ENCODE measurements around the gene SPEM1. TPM values are rescaled to one million over a fixed set of nuclear protein-coding genes. Genes with fewer than 3 reads are reported as not detected.

SPEM1 gene
- total and polyA plus RNA-seq, 2 of the 13 experiments (the other 11 are each of a cell fraction or from before 2014, with no cell fraction given) = not detected

DNA sequence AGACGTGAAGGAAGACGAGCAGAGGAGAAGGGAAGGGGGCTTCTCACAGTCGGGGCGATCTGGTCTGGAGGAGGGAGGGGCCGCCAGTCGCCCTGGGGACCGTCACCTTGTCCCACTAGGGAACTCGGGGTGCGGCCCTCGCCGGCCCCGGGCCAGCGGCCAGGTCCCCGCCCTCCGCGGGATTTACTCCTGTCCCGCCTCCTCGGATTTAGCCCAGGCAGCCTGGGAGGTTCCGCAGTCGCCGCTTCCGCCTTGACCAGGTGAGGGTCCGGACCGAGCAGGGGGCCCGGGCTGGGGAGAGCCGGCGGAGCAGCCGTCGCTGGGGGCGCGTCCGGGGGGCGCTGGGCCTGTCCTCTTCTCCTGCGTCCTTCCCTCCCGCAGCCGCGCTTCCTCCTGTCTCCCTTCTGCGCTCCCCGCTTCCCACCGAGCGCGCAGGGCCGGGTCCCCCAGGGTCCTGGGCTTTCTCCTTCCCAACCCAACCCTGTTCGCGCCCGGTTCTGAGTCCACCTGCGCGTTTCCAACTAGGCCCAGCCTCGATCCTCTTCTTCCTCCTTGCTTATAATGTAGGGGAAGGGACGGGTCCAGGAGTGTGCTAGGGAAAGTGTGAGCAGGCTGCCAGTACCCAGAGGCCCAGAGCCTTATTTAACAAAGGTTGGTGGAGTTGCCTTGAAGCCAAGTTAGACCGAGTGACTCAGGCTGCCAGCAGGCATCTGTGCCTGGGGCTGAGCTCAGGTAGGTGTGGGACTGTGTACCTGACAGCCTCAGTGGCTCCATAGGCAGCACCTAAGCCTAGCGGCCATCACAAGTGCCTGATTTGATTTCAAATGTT lies 39.1 kb upstream of the SPEM1 start, which contains the start of gene TNK1 (continued):
- TF ChIP-seq, protein P1, sequence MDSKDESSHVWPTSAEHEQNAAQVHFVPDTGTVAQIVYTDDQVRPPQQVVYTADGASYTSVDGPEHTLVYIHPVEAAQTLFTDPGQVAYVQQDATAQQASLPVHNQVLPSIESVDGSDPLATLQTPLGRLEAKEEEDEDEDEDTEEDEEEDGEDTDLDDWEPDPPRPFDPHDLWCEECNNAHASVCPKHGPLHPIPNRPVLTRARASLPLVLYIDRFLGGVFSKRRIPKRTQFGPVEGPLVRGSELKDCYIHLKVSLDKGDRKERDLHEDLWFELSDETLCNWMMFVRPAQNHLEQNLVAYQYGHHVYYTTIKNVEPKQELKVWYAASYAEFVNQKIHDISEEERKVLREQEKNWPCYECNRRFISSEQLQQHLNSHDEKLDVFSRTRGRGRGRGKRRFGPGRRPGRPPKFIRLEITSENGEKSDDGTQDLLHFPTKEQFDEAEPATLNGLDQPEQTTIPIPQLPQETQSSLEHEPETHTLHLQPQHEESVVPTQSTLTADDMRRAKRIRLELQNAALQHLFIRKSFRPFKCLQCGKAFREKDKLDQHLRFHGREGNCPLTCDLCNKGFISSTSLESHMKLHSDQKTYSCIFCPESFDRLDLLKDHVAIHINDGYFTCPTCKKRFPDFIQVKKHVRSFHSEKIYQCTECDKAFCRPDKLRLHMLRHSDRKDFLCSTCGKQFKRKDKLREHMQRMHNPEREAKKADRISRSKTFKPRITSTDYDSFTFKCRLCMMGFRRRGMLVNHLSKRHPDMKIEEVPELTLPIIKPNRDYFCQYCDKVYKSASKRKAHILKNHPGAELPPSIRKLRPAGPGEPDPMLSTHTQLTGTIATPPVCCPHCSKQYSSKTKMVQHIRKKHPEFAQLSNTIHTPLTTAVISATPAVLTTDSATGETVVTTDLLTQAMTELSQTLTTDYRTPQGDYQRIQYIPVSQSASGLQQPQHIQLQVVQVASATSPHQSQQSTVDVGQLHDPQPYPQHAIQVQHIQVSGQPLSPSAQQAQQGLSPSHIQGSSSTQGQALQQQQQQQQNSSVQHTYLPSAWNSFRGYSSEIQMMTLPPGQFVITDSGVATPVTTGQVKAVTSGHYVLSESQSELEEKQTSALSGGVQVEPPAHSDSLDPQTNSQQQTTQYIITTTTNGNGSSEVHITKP (CRISPR knock-in tag; IDR thresholded peaks at IDR 0.05; ENCODE audit: low read depth) = 0 out of 2 replicates have a peak, but pooled peaks have one; percentile 3
- TF ChIP-seq, protein P2, sequence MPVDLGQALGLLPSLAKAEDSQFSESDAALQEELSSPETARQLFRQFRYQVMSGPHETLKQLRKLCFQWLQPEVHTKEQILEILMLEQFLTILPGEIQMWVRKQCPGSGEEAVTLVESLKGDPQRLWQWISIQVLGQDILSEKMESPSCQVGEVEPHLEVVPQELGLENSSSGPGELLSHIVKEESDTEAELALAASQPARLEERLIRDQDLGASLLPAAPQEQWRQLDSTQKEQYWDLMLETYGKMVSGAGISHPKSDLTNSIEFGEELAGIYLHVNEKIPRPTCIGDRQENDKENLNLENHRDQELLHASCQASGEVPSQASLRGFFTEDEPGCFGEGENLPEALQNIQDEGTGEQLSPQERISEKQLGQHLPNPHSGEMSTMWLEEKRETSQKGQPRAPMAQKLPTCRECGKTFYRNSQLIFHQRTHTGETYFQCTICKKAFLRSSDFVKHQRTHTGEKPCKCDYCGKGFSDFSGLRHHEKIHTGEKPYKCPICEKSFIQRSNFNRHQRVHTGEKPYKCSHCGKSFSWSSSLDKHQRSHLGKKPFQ (CRISPR knock-in tag; IDR thresholded peaks at IDR 0.05; ENCODE audit: insufficient replicate concordance) = no peak
- TF ChIP-seq ZNF607 (CRISPR knock-in tag; IDR thresholded peaks at IDR 0.05; ENCODE audit: borderline replicate concordance) = no peak
- TF ChIP-seq ZBTB20 (CRISPR knock-in tag; IDR thresholded peaks at IDR 0.05; ENCODE audit: borderline replicate concordance, low read depth) = no peak
- no peak for TF ChIP-seq RBM39 (IDR thresholded peaks at IDR 0.05; ENCODE audit: low read depth, low read length, poor library complexity, severe bottlenecking)
- TF ChIP-seq ZNF616 (CRISPR knock-in tag; IDR thresholded peaks at IDR 0.05; ENCODE audit: low read depth) = no peak
- TF ChIP-seq, protein P3, sequence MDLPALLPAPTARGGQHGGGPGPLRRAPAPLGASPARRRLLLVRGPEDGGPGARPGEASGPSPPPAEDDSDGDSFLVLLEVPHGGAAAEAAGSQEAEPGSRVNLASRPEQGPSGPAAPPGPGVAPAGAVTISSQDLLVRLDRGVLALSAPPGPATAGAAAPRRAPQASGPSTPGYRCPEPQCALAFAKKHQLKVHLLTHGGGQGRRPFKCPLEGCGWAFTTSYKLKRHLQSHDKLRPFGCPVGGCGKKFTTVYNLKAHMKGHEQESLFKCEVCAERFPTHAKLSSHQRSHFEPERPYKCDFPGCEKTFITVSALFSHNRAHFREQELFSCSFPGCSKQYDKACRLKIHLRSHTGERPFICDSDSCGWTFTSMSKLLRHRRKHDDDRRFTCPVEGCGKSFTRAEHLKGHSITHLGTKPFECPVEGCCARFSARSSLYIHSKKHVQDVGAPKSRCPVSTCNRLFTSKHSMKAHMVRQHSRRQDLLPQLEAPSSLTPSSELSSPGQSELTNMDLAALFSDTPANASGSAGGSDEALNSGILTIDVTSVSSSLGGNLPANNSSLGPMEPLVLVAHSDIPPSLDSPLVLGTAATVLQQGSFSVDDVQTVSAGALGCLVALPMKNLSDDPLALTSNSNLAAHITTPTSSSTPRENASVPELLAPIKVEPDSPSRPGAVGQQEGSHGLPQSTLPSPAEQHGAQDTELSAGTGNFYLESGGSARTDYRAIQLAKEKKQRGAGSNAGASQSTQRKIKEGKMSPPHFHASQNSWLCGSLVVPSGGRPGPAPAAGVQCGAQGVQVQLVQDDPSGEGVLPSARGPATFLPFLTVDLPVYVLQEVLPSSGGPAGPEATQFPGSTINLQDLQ (CRISPR knock-in tag; IDR thresholded peaks at IDR 0.05) = peak; percentile 27; the same call in 1 of the 2 replicates
- TF ChIP-seq ZNF883 (CRISPR knock-in tag; IDR thresholded peaks at IDR 0.05; ENCODE audit: not compliant biosample characterization) = no peak
- TF ChIP-seq NPAS2 (CRISPR knock-in tag; IDR thresholded peaks at IDR 0.05; ENCODE audit: borderline replicate concordance) = no peak
- TF ChIP-seq, protein P4, sequence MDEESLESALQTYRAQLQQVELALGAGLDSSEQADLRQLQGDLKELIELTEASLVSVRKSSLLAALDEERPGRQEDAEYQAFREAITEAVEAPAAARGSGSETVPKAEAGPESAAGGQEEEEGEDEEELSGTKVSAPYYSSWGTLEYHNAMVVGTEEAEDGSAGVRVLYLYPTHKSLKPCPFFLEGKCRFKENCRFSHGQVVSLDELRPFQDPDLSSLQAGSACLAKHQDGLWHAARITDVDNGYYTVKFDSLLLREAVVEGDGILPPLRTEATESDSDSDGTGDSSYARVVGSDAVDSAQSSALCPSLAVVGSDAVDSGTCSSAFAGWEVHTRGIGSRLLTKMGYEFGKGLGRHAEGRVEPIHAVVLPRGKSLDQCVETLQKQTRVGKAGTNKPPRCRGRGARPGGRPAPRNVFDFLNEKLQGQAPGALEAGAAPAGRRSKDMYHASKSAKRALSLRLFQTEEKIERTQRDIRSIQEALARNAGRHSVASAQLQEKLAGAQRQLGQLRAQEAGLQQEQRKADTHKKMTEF (CRISPR knock-in tag; IDR thresholded peaks at IDR 0.05) = peak; percentile 42; the same call in 1 of the 2 replicates
- TF ChIP-seq, protein P5, sequence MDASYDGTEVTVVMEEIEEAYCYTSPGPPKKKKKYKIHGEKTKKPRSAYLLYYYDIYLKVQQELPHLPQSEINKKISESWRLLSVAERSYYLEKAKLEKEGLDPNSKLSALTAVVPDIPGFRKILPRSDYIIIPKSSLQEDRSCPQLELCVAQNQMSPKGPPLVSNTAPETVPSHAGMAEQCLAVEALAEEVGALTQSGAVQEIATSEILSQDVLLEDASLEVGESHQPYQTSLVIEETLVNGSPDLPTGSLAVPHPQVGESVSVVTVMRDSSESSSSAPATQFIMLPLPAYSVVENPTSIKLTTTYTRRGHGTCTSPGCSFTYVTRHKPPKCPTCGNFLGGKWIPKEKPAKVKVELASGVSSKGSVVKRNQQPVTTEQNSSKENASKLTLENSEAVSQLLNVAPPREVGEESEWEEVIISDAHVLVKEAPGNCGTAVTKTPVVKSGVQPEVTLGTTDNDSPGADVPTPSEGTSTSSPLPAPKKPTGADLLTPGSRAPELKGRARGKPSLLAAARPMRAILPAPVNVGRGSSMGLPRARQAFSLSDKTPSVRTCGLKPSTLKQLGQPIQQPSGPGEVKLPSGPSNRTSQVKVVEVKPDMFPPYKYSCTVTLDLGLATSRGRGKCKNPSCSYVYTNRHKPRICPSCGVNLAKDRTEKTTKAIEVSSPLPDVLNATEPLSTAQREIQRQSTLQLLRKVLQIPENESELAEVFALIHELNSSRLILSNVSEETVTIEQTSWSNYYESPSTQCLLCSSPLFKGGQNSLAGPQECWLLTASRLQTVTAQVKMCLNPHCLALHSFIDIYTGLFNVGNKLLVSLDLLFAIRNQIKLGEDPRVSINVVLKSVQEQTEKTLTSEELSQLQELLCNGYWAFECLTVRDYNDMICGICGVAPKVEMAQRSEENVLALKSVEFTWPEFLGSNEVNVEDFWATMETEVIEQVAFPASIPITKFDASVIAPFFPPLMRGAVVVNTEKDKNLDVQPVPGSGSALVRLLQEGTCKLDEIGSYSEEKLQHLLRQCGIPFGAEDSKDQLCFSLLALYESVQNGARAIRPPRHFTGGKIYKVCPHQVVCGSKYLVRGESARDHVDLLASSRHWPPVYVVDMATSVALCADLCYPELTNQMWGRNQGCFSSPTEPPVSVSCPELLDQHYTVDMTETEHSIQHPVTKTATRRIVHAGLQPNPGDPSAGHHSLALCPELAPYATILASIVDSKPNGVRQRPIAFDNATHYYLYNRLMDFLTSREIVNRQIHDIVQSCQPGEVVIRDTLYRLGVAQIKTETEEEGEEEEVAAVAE (CRISPR knock-in tag; IDR thresholded peaks at IDR 0.05; ENCODE audit: borderline replicate concordance) = no peak
- no peak for TF ChIP-seq GATAD1 (CRISPR knock-in tag; IDR thresholded peaks at IDR 0.05)
